ENCODE results near the gene RCOR1. TPM values are rescaled to one million over a fixed set of nuclear protein-coding genes. Genes with fewer than 3 reads are reported as not detected.
"Not testable (repeated sequence)": the region's sequence is repeated elsewhere in the genome, so short reads cannot be mapped to it uniquely, and the experiment has no call there.

Gene RCOR1
- total RNA-seq, 1 donor from 2014 or later: 25.2 TPM

GRCh38 chr14:102568115-102568614, 24.3 kb upstream of the RCOR1 start:
- H3K4me3 Mint-ChIP-seq (ENCODE audit: unreplicated experiment): no peak overlapping the region
- no peak for DNase-seq (ENCODE audit: low spot score)
- no peak overlapping the region for H3K27ac Mint-ChIP-seq (ENCODE audit: unreplicated experiment)
- peaks cover 3% of the 10 kb centered on the region for H3K4me1 Mint-ChIP-seq (ENCODE audit: low read depth)
- no peaks in the 10 kb centered on the region for H3K27me3 Mint-ChIP-seq (ENCODE audit: low read depth)
- no peaks in the 10 kb centered on the region for H3K36me3 Mint-ChIP-seq (ENCODE audit: low read depth)
- peaks cover 3% of the 10 kb centered on the region for H3K9me3 Mint-ChIP-seq (ENCODE audit: low read depth)
- TF ChIP-seq CTCF (IDR thresholded peaks at IDR 0.05): no peak

GRCh38 chr14:102570334-102570995, 22.0 kb upstream of the RCOR1 start:
- no peak overlapping the region for H3K27ac Mint-ChIP-seq (ENCODE audit: unreplicated experiment)
- H3K36me3 Mint-ChIP-seq (ENCODE audit: low read depth): no peaks in the 10 kb centered on the region
- no peaks in the 10 kb centered on the region for H3K9me3 Mint-ChIP-seq (ENCODE audit: low read depth)
- H3K4me1 Mint-ChIP-seq (ENCODE audit: low read depth): peaks cover 9% of the 10 kb centered on the region
- DNase-seq (ENCODE audit: low spot score): no peak
- no peak for TF ChIP-seq CTCF (IDR thresholded peaks at IDR 0.05)
- no peaks in the 10 kb centered on the region for H3K27me3 Mint-ChIP-seq (ENCODE audit: low read depth)
- H3K4me3 Mint-ChIP-seq (ENCODE audit: unreplicated experiment): no peak overlapping the region

- H3K27me3 Mint-ChIP-seq (ENCODE audit: low read depth): no peaks in the 10 kb centered on the region
- H3K36me3 Mint-ChIP-seq (ENCODE audit: low read depth): no peaks in the 10 kb centered on the region
- H3K9me3 Mint-ChIP-seq (ENCODE audit: low read depth): no peaks in the 10 kb centered on the region
- H3K4me3 Mint-ChIP-seq (ENCODE audit: unreplicated experiment): no peak overlapping the region
- no peak overlapping the region for H3K27ac Mint-ChIP-seq (ENCODE audit: unreplicated experiment)
- no peak for TF ChIP-seq CTCF (IDR thresholded peaks at IDR 0.05)
- peaks cover 9% of the 10 kb centered on the region for H3K4me1 Mint-ChIP-seq (ENCODE audit: low read depth)
- DNase-seq (ENCODE audit: low spot score): no peak
Measured at GRCh38 chr14:102571043-102571442, 21.4 kb upstream of the RCOR1 start.

GRCh38 chr14:102571478-102572042, 20.9 kb upstream of the RCOR1 start:
- no peak for TF ChIP-seq CTCF (IDR thresholded peaks at IDR 0.05)
- no peak for DNase-seq (ENCODE audit: low spot score)
- no peak overlapping the region for H3K4me3 Mint-ChIP-seq (ENCODE audit: unreplicated experiment)
- H3K9me3 Mint-ChIP-seq (ENCODE audit: low read depth): no peaks in the 10 kb centered on the region
- no peaks in the 10 kb centered on the region for H3K27me3 Mint-ChIP-seq (ENCODE audit: low read depth)
- peaks cover 9% of the 10 kb centered on the region for H3K4me1 Mint-ChIP-seq (ENCODE audit: low read depth)
- H3K27ac Mint-ChIP-seq (ENCODE audit: unreplicated experiment): no peak overlapping the region
- H3K36me3 Mint-ChIP-seq (ENCODE audit: low read depth): no peaks in the 10 kb centered on the region

- not testable (repeated sequence) for H3K27me3 Mint-ChIP-seq (ENCODE audit: low read depth); DNase-seq (ENCODE audit: low spot score); H3K4me3 Mint-ChIP-seq (ENCODE audit: unreplicated experiment); H3K36me3 Mint-ChIP-seq (ENCODE audit: low read depth); H3K9me3 Mint-ChIP-seq (ENCODE audit: low read depth); H3K27ac Mint-ChIP-seq (ENCODE audit: unreplicated experiment)
- H3K4me1 Mint-ChIP-seq (ENCODE audit: low read depth): peaks cover 10% of the 10 kb centered on the region
Measured at GRCh38 chr14:102573161-102573560, 19.3 kb upstream of the RCOR1 start.
